ENCODE data around the gene HPRT1. TPM values are rescaled to one million over a fixed set of nuclear protein-coding genes. Genes with fewer than 3 reads are reported as not detected.

HPRT1 gene
- total RNA-seq, 4 donors from 2014 or later = 5.0 to 12.8 (median 7.2) TPM

DNA sequence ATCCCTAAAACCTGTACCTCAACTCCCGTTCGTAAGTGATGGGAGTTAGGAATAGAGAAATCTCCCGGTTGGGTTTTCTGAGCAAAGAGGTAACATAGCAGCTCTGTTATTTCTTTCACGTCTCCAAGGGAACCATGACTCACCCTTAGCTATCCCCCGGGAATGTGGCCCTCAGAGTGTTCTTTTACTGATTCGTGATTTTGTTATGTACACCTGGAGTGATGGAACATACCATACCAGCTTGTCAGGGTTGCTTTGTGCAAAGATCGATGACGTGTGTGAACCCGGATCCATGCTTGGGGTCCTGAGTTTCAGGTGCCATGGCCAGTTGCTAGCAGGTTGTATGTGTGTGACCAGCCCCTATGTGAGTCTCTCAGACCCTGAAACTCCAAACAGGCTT lies 52.6 kb downstream of the HPRT1 start:
- TF ChIP-seq POLR2AphosphoS5 (IDR thresholded peaks at IDR 0.05) (no peak), POLR2A (IDR thresholded peaks at IDR 0.05) (no peak), EP300 (IDR thresholded peaks at IDR 0.05) (no peak)
- TF ChIP-seq, protein P1, sequence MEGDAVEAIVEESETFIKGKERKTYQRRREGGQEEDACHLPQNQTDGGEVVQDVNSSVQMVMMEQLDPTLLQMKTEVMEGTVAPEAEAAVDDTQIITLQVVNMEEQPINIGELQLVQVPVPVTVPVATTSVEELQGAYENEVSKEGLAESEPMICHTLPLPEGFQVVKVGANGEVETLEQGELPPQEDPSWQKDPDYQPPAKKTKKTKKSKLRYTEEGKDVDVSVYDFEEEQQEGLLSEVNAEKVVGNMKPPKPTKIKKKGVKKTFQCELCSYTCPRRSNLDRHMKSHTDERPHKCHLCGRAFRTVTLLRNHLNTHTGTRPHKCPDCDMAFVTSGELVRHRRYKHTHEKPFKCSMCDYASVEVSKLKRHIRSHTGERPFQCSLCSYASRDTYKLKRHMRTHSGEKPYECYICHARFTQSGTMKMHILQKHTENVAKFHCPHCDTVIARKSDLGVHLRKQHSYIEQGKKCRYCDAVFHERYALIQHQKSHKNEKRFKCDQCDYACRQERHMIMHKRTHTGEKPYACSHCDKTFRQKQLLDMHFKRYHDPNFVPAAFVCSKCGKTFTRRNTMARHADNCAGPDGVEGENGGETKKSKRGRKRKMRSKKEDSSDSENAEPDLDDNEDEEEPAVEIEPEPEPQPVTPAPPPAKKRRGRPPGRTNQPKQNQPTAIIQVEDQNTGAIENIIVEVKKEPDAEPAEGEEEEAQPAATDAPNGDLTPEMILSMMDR (IDR thresholded peaks at IDR 0.05) = no peak
- no peaks in the 10 kb centered on the region for H3K4me1 ChIP-seq
- no peak for DNase-seq (ENCODE audit: low spot score in 2 of 2)
- H3K9me3 ChIP-seq = no peaks in the 10 kb centered on the region
- H3K27me3 ChIP-seq = no peaks in the 10 kb centered on the region
- no peak overlapping the region for H3K4me3 ChIP-seq
- no peak overlapping the region for H3K27ac ChIP-seq
- WGBS = 81% methylated on average over 9 of the region's 9 CpGs
- H3K36me3 ChIP-seq = no peaks in the 10 kb centered on the region

- Histone ChIP-seq H3K27ac (no peak overlapping the region), H3K4me3 (no peak overlapping the region), H3K9me3 (no peaks in the 10 kb centered on the region), H3K27me3 (no peaks in the 10 kb centered on the region), H3K36me3 (no peaks in the 10 kb centered on the region), H3K4me1 (no peaks in the 10 kb centered on the region)
- TF ChIP-seq POLR2AphosphoS5 (IDR thresholded peaks at IDR 0.05) = no peak
- TF ChIP-seq, protein P1 (IDR thresholded peaks at IDR 0.05) = no peak
- no peak for TF ChIP-seq POLR2A (IDR thresholded peaks at IDR 0.05)
- TF ChIP-seq EP300 (IDR thresholded peaks at IDR 0.05) = no peak
- 82% methylated on average over 3 of the region's 3 CpGs for WGBS
- no peak for DNase-seq (ENCODE audit: low spot score in 2 of 2)
Observed at GRCh38 chrX:134513091-134513490, 53.1 kb downstream of the HPRT1 start.

GRCh38 chrX:134520860-134521390 lies 61.0 kb downstream of the HPRT1 start:
- Histone ChIP-seq H3K36me3 (no peaks in the 10 kb centered on the region), H3K4me1 (no peaks in the 10 kb centered on the region), H3K9me3 (no peaks in the 10 kb centered on the region), H3K27me3 (no peaks in the 10 kb centered on the region), H3K4me3 (no peak overlapping the region), H3K27ac (no peak overlapping the region)
- DNase-seq (ENCODE audit: low spot score in 2 of 2) = no peak
- TF ChIP-seq, protein P1 (IDR thresholded peaks at IDR 0.05) = peak in 1 of 2 donors; percentile 24
- TF ChIP-seq POLR2A (IDR thresholded peaks at IDR 0.05) = no peak
- 74% methylated on average over 3 of the region's 3 CpGs for WGBS

GRCh38 chrX:134524181-134524580 lies 64.2 kb downstream of the HPRT1 start:
- Histone ChIP-seq H3K27ac (no peak overlapping the region), H3K9me3 (no peaks in the 10 kb centered on the region), H3K27me3 (no peaks in the 10 kb centered on the region), H3K36me3 (no peaks in the 10 kb centered on the region), H3K4me1 (no peaks in the 10 kb centered on the region), H3K4me3 (no peak overlapping the region)
- DNase-seq (ENCODE audit: low spot score in 2 of 2) = no peak
- TF ChIP-seq, protein P1 (IDR thresholded peaks at IDR 0.05) = no peak
- TF ChIP-seq POLR2AphosphoS5 (IDR thresholded peaks at IDR 0.05) (no peak), EP300 (IDR thresholded peaks at IDR 0.05) (no peak), POLR2A (IDR thresholded peaks at IDR 0.05) (no peak)
- WGBS = 81% methylated on average over 6 of the region's 6 CpGs

GRCh38 chrX:134525086-134525792 lies 65.3 kb downstream of the HPRT1 start:
- DNase-seq (ENCODE audit: low spot score in 2 of 2) = no peak
- no peaks in the 10 kb centered on the region for H3K9me3 ChIP-seq
- no peaks in the 10 kb centered on the region for H3K4me1 ChIP-seq
- H3K27ac ChIP-seq = no peak overlapping the region
- 92% methylated on average over 15 of the region's 15 CpGs for WGBS
- no peaks in the 10 kb centered on the region for H3K36me3 ChIP-seq
- no peak for TF ChIP-seq POLR2AphosphoS5 (IDR thresholded peaks at IDR 0.05)
- TF ChIP-seq EP300 (IDR thresholded peaks at IDR 0.05) = no peak
- TF ChIP-seq, protein P1 (IDR thresholded peaks at IDR 0.05) = no peak
- TF ChIP-seq POLR2A (IDR thresholded peaks at IDR 0.05) = no peak
- H3K27me3 ChIP-seq = no peaks in the 10 kb centered on the region
- H3K4me3 ChIP-seq = no peak overlapping the region

Data from suprapubic skin (tissue), 4 donors.